WTC11 (cell line): Measurements from ENCODE around the gene GCK. TPM values are rescaled to one million over a fixed set of nuclear protein-coding genes. Genes with fewer than 3 reads are reported as not detected.

Experiments used
- ATAC-seq: fragments of 200-7000 bp; cut with Tn5 transposase; 2 replicates; pipeline ENCODE4 v1.10.0; 2021; ENCODE audit warnings: mild to moderate bottlenecking, moderate library complexity
- CTCF ChIA-PET: fragments of 300-600 bp; sonication (Branson Sonifier 250); formaldehyde crosslinking; loops from one replicate; lab custom pipeline; 2021; ENCODE audit warnings: antibody characterized with exemption; lab: Charles Lee
- POLR2A ChIA-PET: fragments of 350-600 bp; sonication (Branson Sonifier 250); formaldehyde crosslinking; loops from one replicate; lab custom pipeline; 2021; ENCODE audit warnings: antibody characterized with exemption; lab: Charles Lee
- DNase-seq: peaks from one replicate; pipeline ENCODE4 v3.0.0; 2021; ENCODE audit warnings: low spot score
- H3K27ac Mint-ChIP-seq: 2 replicates; pipeline ENCODE4 v1.8.0; 2021; ENCODE audit warnings: mixed read lengths
- H3K27me3 Mint-ChIP-seq: 2 replicates; pipeline ENCODE4 v1.8.0; 2021; ENCODE audit warnings: low read depth, mild to moderate bottlenecking, moderate library complexity, mixed read lengths
- H3K36me3 Mint-ChIP-seq: 2 replicates; pipeline ENCODE4 v1.8.0; 2021; ENCODE audit warnings: mixed read lengths
- H3K4me1 Mint-ChIP-seq: 2 replicates; pipeline ENCODE4 v1.8.0; 2022; ENCODE audit warnings: mixed read lengths
- H3K4me3 Mint-ChIP-seq: 2 replicates; pipeline ENCODE4 v1.8.0; 2021; ENCODE audit warnings: mild to moderate bottlenecking, moderate library complexity, mixed read lengths
- H3K9me3 Mint-ChIP-seq: 2 replicates; pipeline ENCODE4 v1.8.0; 2021; ENCODE audit warnings: mixed read lengths
- CBFB ChIP-seq: sonication (generic); formaldehyde crosslinking; IDR thresholded peaks from 2 replicates; pipeline ENCODE4 v1.8.1; 2022; ENCODE audit warnings: mild to moderate bottlenecking, low read depth, missing genetic modification reagents
- ETV6 ChIP-seq: sonication (generic); formaldehyde crosslinking; IDR thresholded peaks from 2 replicates; pipeline ENCODE4 v1.8.1; 2022; ENCODE audit warnings: mild to moderate bottlenecking, missing genetic modification reagents
- FOXP1 ChIP-seq: sonication (generic); formaldehyde crosslinking; IDR thresholded peaks from 2 replicates; pipeline ENCODE4 v1.8.0; 2022; ENCODE audit warnings: missing genetic modification reagents, mild to moderate bottlenecking, moderate library complexity, borderline replicate concordance
- MYBL2 ChIP-seq: sonication (generic); formaldehyde crosslinking; IDR thresholded peaks from 2 replicates; pipeline ENCODE4 v1.8.1; 2023; ENCODE audit warnings: mild to moderate bottlenecking, moderate library complexity, missing genetic modification reagents
- NR3C1 ChIP-seq: sonication (generic); formaldehyde crosslinking; conservative IDR thresholded peaks from 2 replicates; pipeline ENCODE4 v1.8.1; 2023; ENCODE audit warnings: low read depth, mild to moderate bottlenecking, missing genetic modification reagents
- SMAD3 ChIP-seq: sonication (generic); formaldehyde crosslinking; IDR thresholded peaks from 2 replicates; pipeline ENCODE4 v1.8.0; 2022; ENCODE audit warnings: missing genetic modification reagents, mild to moderate bottlenecking, borderline replicate concordance
- SMAD4 ChIP-seq: sonication (generic); formaldehyde crosslinking; IDR thresholded peaks from 2 replicates; pipeline ENCODE4 v1.8.0; 2022; ENCODE audit warnings: mild to moderate bottlenecking, missing genetic modification reagents
- TCF7 ChIP-seq: sonication (generic); formaldehyde crosslinking; IDR thresholded peaks from 2 replicates; pipeline ENCODE4 v1.8.0; 2022; ENCODE audit warnings: mild to moderate bottlenecking, low read depth, missing genetic modification reagents, moderate library complexity
- ZMAT4 ChIP-seq: fragments of 250-450 bp; sonication (Bioruptor Pico); IDR thresholded peaks from 2 replicates; pipeline ENCODE4 v1.9.0; 2021; ENCODE audit warnings: mild to moderate bottlenecking
- ZNF232 ChIP-seq: sonication (generic); formaldehyde crosslinking; IDR thresholded peaks from 2 replicates; pipeline ENCODE4 v1.8.0; 2022; ENCODE audit warnings: mild to moderate bottlenecking, missing genetic modification reagents
- ZNF532 ChIP-seq: fragments of 250-450 bp; sonication (Bioruptor Pico); IDR thresholded peaks from 2 replicates; pipeline ENCODE4 v1.9.0; 2021; ENCODE audit warnings: mild to moderate bottlenecking, borderline replicate concordance
- total RNA-seq: library from RNA; stranded (reverse); gene quantifications from 3 replicates; pipeline ENCODE4 v1.2.3, GENCODE V29; 2021
- TF ChIP-seq, protein P1 (sequence below): sonication (generic); formaldehyde crosslinking; IDR thresholded peaks from 2 replicates; pipeline ENCODE4 v1.8.1; 2023; ENCODE audit warnings: mild to moderate bottlenecking, missing genetic modification reagents, moderate library complexity
- TF ChIP-seq, protein P2 (sequence below): sonication (generic); formaldehyde crosslinking; IDR thresholded peaks from 2 replicates; pipeline ENCODE4 v1.8.1; 2023; ENCODE audit warnings: mild to moderate bottlenecking, moderate library complexity, missing genetic modification reagents
- TF ChIP-seq, protein P3 (sequence below): sonication (generic); formaldehyde crosslinking; IDR thresholded peaks from 2 replicates; pipeline ENCODE4 v1.8.0; 2022; ENCODE audit warnings: mild to moderate bottlenecking, missing genetic modification reagents

The GCK gene
- total RNA-seq, 1 experiment from 2014 or later: 3.3 TPM

DNA sequence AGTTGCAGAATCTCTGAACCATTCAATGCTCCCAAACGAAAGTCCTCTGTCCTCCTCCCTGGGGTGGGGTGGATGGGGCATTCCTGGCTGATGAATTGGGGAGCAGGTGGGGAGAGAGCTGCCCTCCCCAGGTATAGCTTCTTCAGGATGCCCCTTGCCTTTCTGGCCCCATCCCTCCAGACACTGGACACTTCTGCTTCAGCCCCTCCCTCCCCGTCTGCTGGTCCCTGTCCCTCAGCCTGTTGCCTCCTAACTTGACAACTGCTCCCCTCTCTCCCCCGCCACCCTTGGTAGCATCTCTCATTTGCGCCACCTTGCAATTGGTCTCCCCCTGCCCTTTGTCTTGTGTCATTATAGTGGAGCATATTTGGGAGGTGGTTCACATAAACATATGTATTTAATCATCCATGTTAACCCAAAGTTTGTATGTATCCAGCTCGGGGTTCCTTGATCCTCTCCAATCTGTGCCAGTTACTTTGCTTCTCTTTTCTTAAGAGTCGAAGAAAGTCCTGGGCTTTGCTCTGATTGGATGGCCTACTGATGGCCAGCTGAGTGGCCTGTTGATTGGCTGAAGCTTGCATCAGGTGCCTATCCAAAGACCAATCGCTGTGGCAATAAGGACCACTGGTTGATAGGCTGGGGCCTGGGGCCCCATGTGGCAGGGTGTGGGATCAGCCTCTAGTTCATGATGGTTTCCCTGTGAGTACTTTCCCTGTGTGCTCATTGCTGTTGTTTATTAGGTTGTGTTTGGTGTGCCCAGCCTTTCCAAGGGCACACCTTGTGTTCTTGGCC lies 4.0 kb upstream of the GCK start:
- Mint-ChIP-seq H3K27ac (no peak overlapping the region), H3K4me3 (no peak overlapping the region), H3K27me3 (peaks cover 12% of the 10 kb centered on the region), H3K36me3 (no peaks in the 10 kb centered on the region), H3K4me1 (peaks cover 5% of the 10 kb centered on the region), H3K9me3 (peaks cover 8% of the 10 kb centered on the region)
- no peak for DNase-seq
- CTCF ChIA-PET: interaction anchor here (0.7 kb wide), 1 partner anchor 62 kb away, joined by 3 read pairs; no protein-coding TSS in a partner anchor
- peak; percentile 53 for ATAC-seq
- POLR2A ChIA-PET: no interaction called here
- TF ChIP-seq, protein P1, sequence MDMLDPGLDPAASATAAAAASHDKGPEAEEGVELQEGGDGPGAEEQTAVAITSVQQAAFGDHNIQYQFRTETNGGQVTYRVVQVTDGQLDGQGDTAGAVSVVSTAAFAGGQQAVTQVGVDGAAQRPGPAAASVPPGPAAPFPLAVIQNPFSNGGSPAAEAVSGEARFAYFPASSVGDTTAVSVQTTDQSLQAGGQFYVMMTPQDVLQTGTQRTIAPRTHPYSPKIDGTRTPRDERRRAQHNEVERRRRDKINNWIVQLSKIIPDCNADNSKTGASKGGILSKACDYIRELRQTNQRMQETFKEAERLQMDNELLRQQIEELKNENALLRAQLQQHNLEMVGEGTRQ (CRISPR knock-in tag): peak; percentile 31; the same call in 1 of the 2 replicates
- no peak for TF ChIP-seq ZNF232 (CRISPR knock-in tag)

- H3K4me1 Mint-ChIP-seq: peaks cover 5% of the 10 kb centered on the region
- no peaks in the 10 kb centered on the region for H3K36me3 Mint-ChIP-seq
- no peak overlapping the region for H3K27ac Mint-ChIP-seq
- TF ChIP-seq ZMAT4 (CRISPR knock-in tag) (no peak), SMAD4 (CRISPR knock-in tag) (no peak), FOXP1 (CRISPR knock-in tag) (no peak), NR3C1 (CRISPR knock-in tag) (no peak), ETV6 (CRISPR knock-in tag) (no peak), MYBL2 (CRISPR knock-in tag) (no peak), CBFB (CRISPR knock-in tag) (no peak), TCF7 (CRISPR knock-in tag) (no peak), SMAD3 (no peak), ZNF532 (CRISPR knock-in tag) (no peak)
- TF ChIP-seq, protein P2, sequence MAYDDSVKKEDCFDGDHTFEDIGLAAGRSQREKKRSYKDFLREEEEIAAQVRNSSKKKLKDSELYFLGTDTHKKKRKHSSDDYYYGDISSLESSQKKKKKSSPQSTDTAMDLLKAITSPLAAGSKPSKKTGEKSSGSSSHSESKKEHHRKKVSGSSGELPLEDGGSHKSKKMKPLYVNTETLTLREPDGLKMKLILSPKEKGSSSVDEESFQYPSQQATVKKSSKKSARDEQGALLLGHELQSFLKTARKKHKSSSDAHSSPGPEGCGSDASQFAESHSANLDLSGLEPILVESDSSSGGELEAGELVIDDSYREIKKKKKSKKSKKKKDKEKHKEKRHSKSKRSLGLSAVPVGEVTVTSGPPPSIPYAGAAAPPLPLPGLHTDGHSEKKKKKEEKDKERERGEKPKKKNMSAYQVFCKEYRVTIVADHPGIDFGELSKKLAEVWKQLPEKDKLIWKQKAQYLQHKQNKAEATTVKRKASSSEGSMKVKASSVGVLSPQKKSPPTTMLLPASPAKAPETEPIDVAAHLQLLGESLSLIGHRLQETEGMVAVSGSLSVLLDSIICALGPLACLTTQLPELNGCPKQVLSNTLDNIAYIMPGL (CRISPR knock-in tag): no peak
- TF ChIP-seq, protein P3, sequence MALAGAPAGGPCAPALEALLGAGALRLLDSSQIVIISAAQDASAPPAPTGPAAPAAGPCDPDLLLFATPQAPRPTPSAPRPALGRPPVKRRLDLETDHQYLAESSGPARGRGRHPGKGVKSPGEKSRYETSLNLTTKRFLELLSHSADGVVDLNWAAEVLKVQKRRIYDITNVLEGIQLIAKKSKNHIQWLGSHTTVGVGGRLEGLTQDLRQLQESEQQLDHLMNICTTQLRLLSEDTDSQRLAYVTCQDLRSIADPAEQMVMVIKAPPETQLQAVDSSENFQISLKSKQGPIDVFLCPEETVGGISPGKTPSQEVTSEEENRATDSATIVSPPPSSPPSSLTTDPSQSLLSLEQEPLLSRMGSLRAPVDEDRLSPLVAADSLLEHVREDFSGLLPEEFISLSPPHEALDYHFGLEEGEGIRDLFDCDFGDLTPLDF (CRISPR knock-in tag): no peak
- TF ChIP-seq, all 79 proteins: peak for 0
- ATAC-seq (no peak), DNase-seq (no peak)
- Mint-ChIP-seq H3K27me3 (no peaks in the 10 kb centered on the region; the same call in 1 of the 2 replicates), H3K4me3 (no peak overlapping the region), H3K9me3 (peaks cover 8% of the 10 kb centered on the region)
- ChIA-PET CTCF (no interaction called here), POLR2A (no interaction called here)
Observed at GRCh38 chr7:44191171-44191570, 1.9 kb upstream of the GCK start.
